T-cell (primary cell): ENCODE measurements around the gene CCR5. TPM values are rescaled to one million over a fixed set of nuclear protein-coding genes. Genes with fewer than 3 reads are reported as not detected.
A peak's percentile ranks its signal among the peaks of the same experiment; 100 is the strongest.

ENCODE experiments used
- ATAC-seq, 4 experiments: fragments of 200-7000 bp in 3 of 4; fragments of 150-1000 bp in 1 of 4; cut with Tn5 transposase; replicated peaks in 1 of 4; 1 replicate in 3 of 4; 2 replicates in 1 of 4; pipeline ENCODE4 v1.10.0; 2021; ENCODE audit warnings: moderate library complexity in 3 of 4, mild to moderate bottlenecking in 2 of 4, moderate number of reproducible peaks in 1 of 4
- CTCF ChIA-PET, 2 donors: fragments of 300-600 bp; sonication (Branson Sonifier 250); formaldehyde crosslinking; loops; one replicate each; lab custom pipeline; 2022; ENCODE audit warnings: antibody characterized with exemption in 2 of 2; lab: Charles Lee
- POLR2A ChIA-PET, 2 donors: fragments of 300-600 bp; sonication (Branson Sonifier 250); formaldehyde crosslinking; loops; one replicate each; lab custom pipeline; 2022; ENCODE audit warnings: antibody characterized with exemption in 2 of 2; lab: Charles Lee
- DNase-seq, 35 experiments: peaks; one replicate each; pipeline versions ENCODE4 v3.0.0 to v3.0.0-alpha.2; 2013 to 2023
- H3K27ac ChIP-seq: one replicate; pipeline ENCODE4 v1.5.1; 2013; ENCODE audit warnings: low read length
- H3K27me3 ChIP-seq, 2 experiments: replicated peaks in 1 of 2; 1 replicate in 1 of 2; 2 replicates in 1 of 2; pipeline versions ENCODE4 v1.6.1 to v1.7.0; 2013; ENCODE audit warnings: low read length in 1 of 2, mixed read lengths in 1 of 2; ENCODE audit not compliant: control insufficient read depth in 2 of 2, insufficient read depth in 2 of 2; ENCODE audit errors: extremely low read depth in 1 of 2
- H3K36me3 ChIP-seq, 2 donors: 1 replicate in 1 of 2; 2 replicates in 1 of 2; pipeline versions ENCODE4 v1.6.1 to v1.7.0; 2013; ENCODE audit warnings: low read length in 1 of 2; ENCODE audit not compliant: control insufficient read depth in 2 of 2, insufficient read depth in 1 of 2; ENCODE audit errors: extremely low read depth in 1 of 2
- H3K4me1 ChIP-seq, 2 experiments: 1 replicate in 1 of 2; 2 replicates in 1 of 2; pipeline versions ENCODE4 v1.6.1 to v1.7.0; 2013; ENCODE audit warnings: low read length in 2 of 2, mixed read lengths in 1 of 2; ENCODE audit not compliant: insufficient read depth in 2 of 2, control insufficient read depth in 1 of 2; ENCODE audit errors: extremely low read depth in 1 of 2
- H3K4me3 ChIP-seq, 2 donors: 1 replicate in 1 of 2; 2 replicates in 1 of 2; pipeline versions ENCODE4 v1.5.1 to v1.7.0; 2013; ENCODE audit warnings: mild to moderate bottlenecking in 2 of 2, low read length in 1 of 2, moderate library complexity in 1 of 2; ENCODE audit not compliant: control insufficient read depth in 1 of 2; ENCODE audit errors: extremely low read depth in 1 of 2
- H3K9me3 ChIP-seq: 2 replicates; pipeline ENCODE4 v1.7.0; 2013
- H3K27ac Mint-ChIP-seq, 2 donors: one replicate each; pipeline ENCODE4 v1.8.0; 2020 to 2021; ENCODE audit warnings: mild to moderate bottlenecking in 2 of 2, mixed read lengths in 2 of 2
- H3K27me3 Mint-ChIP-seq, 2 donors: one replicate each; pipeline ENCODE4 v1.8.0; 2021 to 2022; ENCODE audit warnings: mixed read lengths in 2 of 2
- H3K36me3 Mint-ChIP-seq: one replicate; pipeline ENCODE4 v1.8.0; 2021; ENCODE audit warnings: mixed read lengths
- H3K4me1 Mint-ChIP-seq, 3 donors: one replicate each; pipeline ENCODE4 v1.8.0; 2020 to 2022; ENCODE audit warnings: mixed read lengths in 3 of 3, mild to moderate bottlenecking in 1 of 3
- H3K4me3 Mint-ChIP-seq, 3 donors: one replicate each; pipeline ENCODE4 v1.8.0; 2020 to 2022; ENCODE audit warnings: mild to moderate bottlenecking in 3 of 3, mixed read lengths in 3 of 3, moderate library complexity in 3 of 3
- H3K9me3 Mint-ChIP-seq, 3 donors: one replicate each; pipeline ENCODE4 v1.8.0; 2020 to 2022; ENCODE audit warnings: mixed read lengths in 3 of 3
- WGBS: methylation state at CpG from one replicate; pipeline ENCODE4 v1.1.5; 2013; ENCODE audit warnings: missing lambda C conversion rate; ENCODE audit not compliant: insufficient coverage; 5-methylcytosine and 5-hydroxymethylcytosine counted together
- total RNA-seq, 35 experiments: library from RNA in 6 of 35; stranded (reverse) in 6 of 35; fragments of 120-200 nt in 1 of 35; gene quantifications; one replicate each; pipeline versions ENCODE4 v1.2.1 to v1.2.4 and lab custom pipeline; 2013 to 2026

The CCR5 gene
- total RNA-seq, 5 donors from 2014 or later (not counting 1 experiment from before 2014, with no cell fraction given), result 4.0 to 14.6 (median 10.1) TPM

DNA sequence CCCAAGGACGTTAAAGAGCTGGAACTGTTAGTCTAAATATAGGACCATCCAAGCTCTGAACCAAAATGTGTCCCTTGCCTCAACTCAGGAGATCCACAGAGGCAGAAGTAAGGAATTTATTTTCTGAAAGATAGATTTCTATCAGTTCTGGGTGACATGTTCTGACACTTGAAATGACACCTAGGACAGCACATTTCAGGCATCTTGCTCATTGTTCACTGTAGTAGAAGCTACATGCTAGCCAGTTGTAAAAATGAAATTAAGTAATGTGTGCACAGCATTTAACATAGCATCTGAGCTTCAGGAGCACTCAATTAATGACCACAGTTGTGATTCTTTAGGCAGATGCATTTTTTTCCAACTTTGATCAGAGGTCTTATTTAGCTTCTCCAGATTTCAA is 16.3 kb upstream of the CCR5 start:
- no peaks in the 10 kb centered on the region for H3K36me3 ChIP-seq
- no peaks in the 10 kb centered on the region for H3K27me3 ChIP-seq
- Mint-ChIP-seq H3K36me3 (no peaks in the 10 kb centered on the region), H3K9me3 (no peaks in the 10 kb centered on the region), H3K27me3 (peaks cover 2 to 10% of the 10 kb centered on the region in 2 donors), H3K4me3 (peak overlapping the region; percentile 62 to 83 (median 76)), H3K4me1 (peaks cover 58 to 85% (median 67%) of the 10 kb centered on the region in 3 donors), H3K27ac (peak overlapping the region; percentile 84)
- CTCF ChIA-PET, result interaction anchor here in 1 of 2 donors (0.6 to 1.9 kb wide), 3 partner anchors 14 to 379 kb away, joined by 3 to 7 read pairs (median 5); no protein-coding TSS in a partner anchor
- WGBS, result no CpG with 5 or more reads among the region's 1 CpG
- H3K27ac ChIP-seq, result peak overlapping the region; percentile 10
- peaks cover 27 to 38% of the 10 kb centered on the region in 2 experiments for H3K4me1 ChIP-seq
- POLR2A ChIA-PET, result interaction anchor here in 1 of 2 donors (0.5 kb wide), 1 partner anchor 140 kb away, joined by 3 read pairs; no protein-coding TSS in a partner anchor
- peak overlapping the region in 1 of 2 donors; percentile 45 for H3K4me3 ChIP-seq
- DNase-seq (no peak), ATAC-seq (no peak)
- no peaks in the 10 kb centered on the region for H3K9me3 ChIP-seq

DNA sequence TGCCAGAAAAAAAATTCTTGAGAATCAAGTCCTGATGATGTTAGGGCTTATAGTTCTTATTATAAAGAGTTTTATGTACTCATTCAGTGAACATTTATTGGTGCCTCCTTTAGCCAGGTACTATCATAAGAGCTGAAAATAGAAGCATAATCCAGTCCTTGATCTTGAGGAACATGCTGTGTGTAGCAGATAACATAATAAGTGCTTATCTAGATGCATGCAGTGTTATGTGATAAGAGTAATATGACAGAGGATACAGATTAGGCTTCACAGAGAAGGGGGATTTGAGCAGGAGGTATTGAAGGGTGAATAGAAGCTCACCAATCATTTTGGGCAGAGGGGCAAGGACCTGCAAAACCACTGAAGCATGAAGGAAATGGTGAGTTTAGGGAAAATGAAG is 15.8 kb upstream of the CCR5 start:
- Mint-ChIP-seq H3K36me3 (no peaks in the 10 kb centered on the region), H3K4me1 (peaks cover 53 to 84% (median 65%) of the 10 kb centered on the region in 3 donors), H3K9me3 (no peaks in the 10 kb centered on the region), H3K27me3 (peaks cover 2 to 10% of the 10 kb centered on the region in 2 donors), H3K4me3 (peak overlapping the region; percentile 62 to 83 (median 76)), H3K27ac (peak overlapping the region; percentile 63 to 84)
- Histone ChIP-seq H3K4me1 (peaks cover 22 to 41% of the 10 kb centered on the region in 2 experiments), H3K27me3 (no peaks in the 10 kb centered on the region), H3K4me3 (peak overlapping the region in 1 of 2 donors; percentile 45), H3K27ac (peak overlapping the region; percentile 10), H3K9me3 (no peaks in the 10 kb centered on the region), H3K36me3 (no peaks in the 10 kb centered on the region)
- DNase-seq, result no peak
- CTCF ChIA-PET, result interaction anchor here in 1 of 2 donors (0.6 to 1.9 kb wide), 4 partner anchors 14 to 379 kb away, joined by 3 to 7 read pairs (median 4); no protein-coding TSS in a partner anchor
- no peak for ATAC-seq
- POLR2A ChIA-PET, result interaction anchor here in 1 of 2 donors (0.5 kb wide), 1 partner anchor 140 kb away, joined by 3 read pairs; no protein-coding TSS in a partner anchor

DNA sequence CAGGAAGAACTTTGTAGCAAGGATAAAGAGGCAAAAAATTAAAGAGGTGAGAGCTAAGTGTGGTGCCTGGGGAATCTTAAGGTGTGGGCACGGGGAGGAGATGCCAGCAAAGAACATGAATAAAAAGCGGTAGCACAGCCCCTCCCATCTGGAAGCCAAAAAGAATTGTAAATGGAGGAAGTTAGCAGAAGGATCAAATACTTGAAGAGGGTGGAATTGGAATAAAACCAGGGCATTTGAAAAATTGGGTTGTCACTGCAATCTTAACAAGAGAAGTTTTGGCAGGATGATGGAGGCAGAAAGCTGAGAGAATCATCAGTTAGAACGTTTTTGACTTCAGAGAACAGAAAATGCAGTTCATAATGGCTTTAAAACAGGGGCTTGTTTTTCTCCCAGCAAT is 14.5 kb upstream of the CCR5 start:
- H3K27ac Mint-ChIP-seq, result peak overlapping the region; percentile 63 to 84
- POLR2A ChIA-PET, result no interaction called here
- no peak for DNase-seq
- no peaks in the 10 kb centered on the region for H3K9me3 Mint-ChIP-seq
- H3K27me3 Mint-ChIP-seq, result peaks cover 2 to 10% of the 10 kb centered on the region in 2 donors
- H3K36me3 ChIP-seq, result no peaks in the 10 kb centered on the region
- no peak for ATAC-seq
- H3K36me3 Mint-ChIP-seq, result no peaks in the 10 kb centered on the region
- no peaks in the 10 kb centered on the region for H3K9me3 ChIP-seq
- CTCF ChIA-PET, result no interaction called here
- H3K4me1 ChIP-seq, result peaks cover 16 to 39% of the 10 kb centered on the region in 2 experiments
- 72% methylated on average over 3 of the region's 3 CpGs for WGBS
- H3K27ac ChIP-seq, result peak overlapping the region; percentile 10
- H3K4me1 Mint-ChIP-seq, result peaks cover 42 to 83% (median 63%) of the 10 kb centered on the region in 3 donors
- H3K27me3 ChIP-seq, result no peaks in the 10 kb centered on the region
- peak overlapping the region; percentile 45 to 83 (median 76) for H3K4me3 Mint-ChIP-seq
- peak overlapping the region in 1 of 2 donors; percentile 45 for H3K4me3 ChIP-seq

DNA sequence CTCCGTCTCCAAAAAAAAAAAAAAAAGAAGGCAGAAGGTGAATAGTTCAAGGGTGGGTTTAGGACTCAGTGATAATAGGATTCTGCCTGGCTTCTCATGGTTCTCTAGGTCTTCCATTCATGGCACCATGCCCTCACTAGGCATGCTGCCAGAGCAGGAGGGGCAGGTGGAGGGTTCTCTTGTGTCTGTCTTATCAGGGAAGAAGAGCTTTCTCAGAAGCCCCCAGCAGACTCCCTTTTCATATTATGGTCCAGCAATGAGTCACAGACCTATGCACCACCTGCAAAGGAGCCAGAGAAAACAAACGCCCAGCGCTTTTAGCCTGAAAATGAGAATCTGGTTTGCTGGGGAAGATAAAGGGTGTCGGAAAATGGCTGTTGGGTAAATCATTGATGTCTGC is 13.8 kb upstream of the CCR5 start:
- 76% methylated on average over 3 of the region's 4 CpGs for WGBS
- H3K36me3 ChIP-seq, result no peaks in the 10 kb centered on the region
- Mint-ChIP-seq H3K27ac (peak overlapping the region; percentile 63 to 84), H3K36me3 (no peaks in the 10 kb centered on the region), H3K4me3 (peak overlapping the region; percentile 22 to 76 (median 45)), H3K9me3 (no peaks in the 10 kb centered on the region), H3K4me1 (peaks cover 37 to 81% (median 58%) of the 10 kb centered on the region in 3 donors), H3K27me3 (peaks cover 2 to 10% of the 10 kb centered on the region in 2 donors)
- peaks cover 16 to 39% of the 10 kb centered on the region in 2 experiments for H3K4me1 ChIP-seq
- H3K9me3 ChIP-seq, result no peaks in the 10 kb centered on the region
- no peaks in the 10 kb centered on the region for H3K27me3 ChIP-seq
- DNase-seq (no peak), ATAC-seq (no peak)
- H3K27ac ChIP-seq, result no peak overlapping the region
- CTCF ChIA-PET, result no interaction called here
- POLR2A ChIA-PET, result no interaction called here
- H3K4me3 ChIP-seq, result peak overlapping the region in 1 of 2 donors; percentile 45

DNA sequence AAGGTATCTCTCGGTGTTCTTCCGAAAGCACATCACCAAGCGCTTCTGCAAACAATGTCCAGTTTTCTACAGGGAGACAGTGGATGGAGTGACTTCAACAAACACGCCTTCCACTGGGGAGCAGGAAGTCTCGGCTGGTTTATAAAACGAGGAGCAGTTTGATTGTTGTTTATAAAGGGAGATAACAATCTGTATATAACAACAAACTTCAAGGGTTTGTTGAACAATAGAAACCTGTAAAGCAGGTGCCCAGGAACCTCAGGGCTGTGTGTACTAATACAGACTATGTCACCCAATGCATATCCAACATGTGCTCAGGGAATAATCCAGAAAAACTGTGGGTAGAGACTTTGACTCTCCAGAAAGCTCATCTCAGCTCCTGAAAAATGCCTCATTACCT is 12.3 kb upstream of the CCR5 start:
- 78% methylated on average over 3 of the region's 6 CpGs for WGBS
- Histone ChIP-seq H3K36me3 (no peaks in the 10 kb centered on the region), H3K4me3 (no peak overlapping the region), H3K4me1 (peaks cover 14 to 35% of the 10 kb centered on the region in 2 experiments), H3K27me3 (no peaks in the 10 kb centered on the region), H3K9me3 (no peaks in the 10 kb centered on the region), H3K27ac (no peak overlapping the region)
- H3K36me3 Mint-ChIP-seq, result no peaks in the 10 kb centered on the region
- DNase-seq, result no peak
- H3K4me3 Mint-ChIP-seq, result peak overlapping the region in 1 of 3 donors; percentile 2
- H3K27ac Mint-ChIP-seq, result peak overlapping the region; percentile 63 to 81
- POLR2A ChIA-PET, result no interaction called here
- peaks cover 2 to 10% of the 10 kb centered on the region in 2 donors for H3K27me3 Mint-ChIP-seq
- no peak for ATAC-seq
- H3K9me3 Mint-ChIP-seq, result no peaks in the 10 kb centered on the region
- H3K4me1 Mint-ChIP-seq, result peaks cover 21 to 74% (median 49%) of the 10 kb centered on the region in 3 donors
- CTCF ChIA-PET, result no interaction called here

DNA sequence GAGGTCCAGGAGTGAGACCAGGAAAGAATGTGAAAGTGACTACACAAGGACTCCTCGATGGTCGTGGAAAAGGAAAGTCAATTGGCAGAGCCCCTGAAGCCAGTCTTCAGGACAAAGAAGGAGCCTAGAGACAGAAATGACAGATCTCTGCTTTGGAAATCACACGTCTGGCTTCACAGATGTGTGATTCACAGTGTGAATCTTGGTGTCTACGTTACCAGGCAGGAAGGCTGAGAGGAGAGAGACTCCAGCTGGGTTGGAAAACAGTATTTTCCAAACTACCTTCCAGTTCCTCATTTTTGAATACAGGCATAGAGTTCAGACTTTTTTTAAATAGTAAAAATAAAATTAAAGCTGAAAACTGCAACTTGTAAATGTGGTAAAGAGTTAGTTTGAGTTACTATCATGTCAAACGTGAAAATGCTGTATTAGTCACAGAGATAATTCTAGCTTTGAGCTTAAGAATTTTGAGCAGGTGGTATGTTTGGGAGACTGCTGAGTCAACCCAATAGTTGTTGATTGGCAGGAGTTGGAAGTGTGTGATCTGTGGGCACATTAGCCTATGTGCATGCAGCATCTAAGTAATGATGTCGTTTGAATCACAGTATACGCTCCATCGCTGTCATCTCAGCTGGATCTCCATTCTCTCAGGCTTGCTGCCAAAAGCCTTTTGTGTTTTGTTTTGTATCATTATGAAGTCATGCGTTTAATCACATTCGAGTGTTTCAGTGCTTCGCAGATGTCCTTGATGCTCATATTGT is 10.8 kb upstream of the CCR5 start:
- DNase-seq, result no peak
- H3K4me1 Mint-ChIP-seq, result peaks cover 7 to 65% (median 40%) of the 10 kb centered on the region in 3 donors

More for the DNA sequence above, 10.8 kb upstream of the CCR5 start:
- H3K27me3 ChIP-seq, result no peaks in the 10 kb centered on the region
- H3K27ac ChIP-seq, result peak overlapping the region; percentile 42
- H3K4me3 Mint-ChIP-seq, result peak overlapping the region in 2 of 3 donors; percentile 26 to 41
- ChIA-PET POLR2A (no interaction called here), CTCF (interaction anchor here in 1 of 2 donors (0.7 to 1.9 kb wide), 3 partner anchors 10 to 84 kb away, joined by 3 to 14 read pairs (median 5); partner anchors contain the start of gene CCR5)
- no peaks in the 10 kb centered on the region for H3K9me3 Mint-ChIP-seq
- H3K27me3 Mint-ChIP-seq, result peaks cover 0 to 10% of the 10 kb centered on the region in 2 donors
- H3K27ac Mint-ChIP-seq, result peak overlapping the region; percentile 65 to 80
- H3K4me1 ChIP-seq, result peaks cover 2 to 29% of the 10 kb centered on the region in 2 experiments
- H3K36me3 ChIP-seq, result no peaks in the 10 kb centered on the region
- ATAC-seq, result peak; percentile 41 to 50 (median 46)
- H3K4me3 ChIP-seq, result no peak overlapping the region
- H3K36me3 Mint-ChIP-seq, result no peaks in the 10 kb centered on the region
- no peaks in the 10 kb centered on the region for H3K9me3 ChIP-seq
- WGBS, result 38% methylated on average over 6 of the region's 11 CpGs
